GM13976 (cell line): ENCODE data around the gene OVCH1.

Source experiments
- DNase-seq: peaks from one replicate; pipeline ENCODE4 v3.0.0; 2012; ENCODE audit warnings: low spot score
- CTCF ChIP-seq: IDR thresholded peaks from 2 replicates; pipeline ENCODE4 v1.5.1; 2012; ENCODE audit warnings: borderline replicate concordance, mild to moderate bottlenecking; ENCODE audit not compliant: insufficient read depth; ENCODE audit errors: extremely low read depth, missing control alignments, control extremely low read depth
- in situ Hi-C: fragments of 300-500 bp; cut with MboI; formaldehyde crosslinking; loops from one replicate; pipeline ENCODE4 v1.12.0; 2022; ENCODE audit warnings: low sequenced_read_pairs, mixed read lengths, inconsistent platforms; ENCODE audit not compliant: unreplicated experiment

Gene OVCH1

GRCh38 chr12:29519585-29520182 is 22.2 kb upstream of the OVCH1 start:
- in situ Hi-C loops: loop anchor here (10.0 kb wide), 1 partner anchor 1285 kb away; no protein-coding TSS in a partner anchor
- peak; percentile 32 for TF ChIP-seq CTCF
- DNase-seq: peak; percentile 25

GRCh38 chr12:29518407-29518806 is 20.9 kb upstream of the OVCH1 start:
- in situ Hi-C loops: no loop called here
- DNase-seq: no peak
- TF ChIP-seq CTCF: no peak

GRCh38 chr12:29517264-29517663 is 19.8 kb upstream of the OVCH1 start:
- no peak for DNase-seq
- in situ Hi-C loops: no loop called here
- TF ChIP-seq CTCF: no peak

- in situ Hi-C loops: no loop called here
- DNase-seq: no peak
- no peak for TF ChIP-seq CTCF
Observed at GRCh38 chr12:29516431-29516875, 19.0 kb upstream of the OVCH1 start.

GRCh38 chr12:29510591-29511185 is 13.2 kb upstream of the OVCH1 start:
- in situ Hi-C loops: no loop called here
- no peak for TF ChIP-seq CTCF
- no peak for DNase-seq

- in situ Hi-C loops: no loop called here
- TF ChIP-seq CTCF: no peak
- no peak for DNase-seq
Observed at GRCh38 chr12:29509503-29509902, 12.0 kb upstream of the OVCH1 start.
